ENCODE measurements around the gene JCAD. TPM values are rescaled to one million over a fixed set of nuclear protein-coding genes. Genes with fewer than 3 reads are reported as not detected.

The JCAD gene
- total and polyA plus RNA-seq, 7 donors = 4.3 to 22.5 (median 10.9) TPM

DNA sequence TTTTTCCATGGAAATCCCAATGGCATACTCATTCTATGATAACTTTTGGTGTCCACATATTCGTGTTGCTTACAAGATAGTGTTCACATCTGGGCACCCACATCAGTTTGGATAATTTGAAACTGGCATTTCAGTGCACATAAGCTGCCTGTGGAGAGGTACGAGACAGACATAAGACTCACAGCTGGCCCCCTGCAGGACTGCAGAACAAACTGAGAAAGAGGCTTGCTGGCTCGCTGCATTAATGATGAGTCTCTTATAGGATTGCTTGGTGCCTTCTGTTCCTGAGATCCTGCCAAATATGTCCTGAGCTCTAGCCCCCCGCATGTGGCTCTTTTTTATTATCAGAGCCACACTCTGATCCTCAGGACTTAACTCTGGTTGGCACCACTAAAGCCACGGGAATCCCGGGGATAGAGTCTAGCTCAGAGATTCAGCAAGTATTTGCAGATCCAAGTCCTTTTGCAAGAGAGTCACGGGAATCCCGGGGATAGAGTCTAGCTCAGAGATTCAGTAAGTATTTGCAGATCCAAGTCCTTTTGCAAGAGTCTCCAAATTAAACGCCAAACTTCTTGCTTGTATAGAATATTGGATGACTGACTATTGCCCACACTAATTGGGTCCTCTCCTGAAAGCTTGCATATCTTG lies 34.0 kb upstream of the JCAD start:
- H3K4me3 ChIP-seq = no peak overlapping the region
- DNase-seq (no peak), ATAC-seq (no peak)
- H3K27ac ChIP-seq = no peak overlapping the region
- H3K9me3 ChIP-seq = no peaks in the 10 kb centered on the region
- 67 to 72% (median 71%) methylated on average over 9 of the region's 9 CpGs for WGBS, 3 donors
- intact Hi-C loops (cut with DNase I) = no loop called here
- no peaks in the 10 kb centered on the region for H3K4me1 ChIP-seq
- no peaks in the 10 kb centered on the region for H3K27me3 ChIP-seq (ENCODE audit: insufficient read depth in 3 of 3, low read length in 2 of 3)
- H3K36me3 ChIP-seq (ENCODE audit: insufficient read depth in 1 of 2, low read depth in 1 of 2) = no peaks in the 10 kb centered on the region
- TF ChIP-seq, protein P1, sequence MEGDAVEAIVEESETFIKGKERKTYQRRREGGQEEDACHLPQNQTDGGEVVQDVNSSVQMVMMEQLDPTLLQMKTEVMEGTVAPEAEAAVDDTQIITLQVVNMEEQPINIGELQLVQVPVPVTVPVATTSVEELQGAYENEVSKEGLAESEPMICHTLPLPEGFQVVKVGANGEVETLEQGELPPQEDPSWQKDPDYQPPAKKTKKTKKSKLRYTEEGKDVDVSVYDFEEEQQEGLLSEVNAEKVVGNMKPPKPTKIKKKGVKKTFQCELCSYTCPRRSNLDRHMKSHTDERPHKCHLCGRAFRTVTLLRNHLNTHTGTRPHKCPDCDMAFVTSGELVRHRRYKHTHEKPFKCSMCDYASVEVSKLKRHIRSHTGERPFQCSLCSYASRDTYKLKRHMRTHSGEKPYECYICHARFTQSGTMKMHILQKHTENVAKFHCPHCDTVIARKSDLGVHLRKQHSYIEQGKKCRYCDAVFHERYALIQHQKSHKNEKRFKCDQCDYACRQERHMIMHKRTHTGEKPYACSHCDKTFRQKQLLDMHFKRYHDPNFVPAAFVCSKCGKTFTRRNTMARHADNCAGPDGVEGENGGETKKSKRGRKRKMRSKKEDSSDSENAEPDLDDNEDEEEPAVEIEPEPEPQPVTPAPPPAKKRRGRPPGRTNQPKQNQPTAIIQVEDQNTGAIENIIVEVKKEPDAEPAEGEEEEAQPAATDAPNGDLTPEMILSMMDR (IDR thresholded peaks at IDR 0.05) = no peak

DNA sequence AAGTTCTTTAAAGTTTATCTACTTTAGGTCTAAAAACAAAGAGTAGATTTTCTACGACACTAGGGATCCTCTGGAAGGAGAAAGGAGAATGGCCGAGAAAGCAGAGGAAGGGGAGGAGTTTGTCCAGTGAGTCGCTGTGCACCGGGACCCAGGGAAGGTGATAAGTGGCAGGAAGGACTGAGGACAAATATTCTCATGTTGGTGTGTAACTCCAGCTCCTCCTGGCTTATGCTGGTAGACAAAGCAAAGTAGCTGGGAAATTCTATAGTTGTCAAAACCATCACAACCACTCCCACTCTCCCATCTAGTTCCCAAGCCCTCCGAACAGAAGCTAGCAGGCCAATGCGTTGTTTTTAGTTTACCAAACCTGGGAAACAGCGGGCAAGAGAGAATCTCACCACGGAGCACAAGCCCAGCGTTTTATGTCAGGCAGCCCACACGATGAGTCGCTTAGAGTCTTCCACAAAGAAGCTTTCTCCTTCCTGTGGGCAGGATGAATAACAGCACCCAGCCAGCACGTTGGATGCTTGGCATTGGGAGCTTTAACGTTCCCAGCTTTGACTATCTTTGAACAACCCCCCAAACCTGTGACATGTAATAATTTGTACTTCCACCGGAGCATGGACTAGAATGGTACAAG lies 32.9 kb upstream of the JCAD start:
- Histone ChIP-seq H3K27me3 (ENCODE audit: insufficient read depth in 3 of 3, low read length in 2 of 3) (no peaks in the 10 kb centered on the region), H3K9me3 (no peaks in the 10 kb centered on the region), H3K27ac (no peak overlapping the region), H3K4me3 (no peak overlapping the region), H3K36me3 (ENCODE audit: insufficient read depth in 1 of 2, low read depth in 1 of 2) (no peaks in the 10 kb centered on the region), H3K4me1 (no peaks in the 10 kb centered on the region)
- 73 to 79% (median 78%) methylated on average over 14 of the region's 14 CpGs for WGBS, 3 donors
- TF ChIP-seq, protein P1 (IDR thresholded peaks at IDR 0.05) = no peak
- intact Hi-C loops (cut with DNase I) = no loop called here
- DNase-seq (no peak), ATAC-seq (no peak)

DNA sequence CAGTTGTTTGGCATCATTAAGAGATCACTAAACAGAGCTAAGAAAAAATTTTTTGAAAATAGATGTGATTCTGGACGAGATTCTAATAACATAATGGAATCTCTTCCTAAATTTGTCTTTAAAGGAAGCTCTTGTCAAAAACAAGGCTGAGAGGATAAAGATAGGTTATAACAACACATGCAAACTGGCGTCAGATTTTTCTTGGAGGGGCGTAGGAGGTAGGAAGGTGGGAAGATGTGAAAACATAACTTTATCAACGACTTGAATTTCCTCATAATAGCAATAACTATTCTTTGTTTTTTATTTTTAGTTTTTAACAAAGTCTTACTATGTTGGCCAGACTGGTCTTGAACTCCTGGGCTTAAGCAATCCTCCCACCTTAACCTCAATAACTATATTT lies 31.8 kb upstream of the JCAD start:
- ATAC-seq (no peak), DNase-seq (no peak)
- H3K27ac ChIP-seq = no peak overlapping the region
- H3K27me3 ChIP-seq (ENCODE audit: insufficient read depth in 3 of 3, low read length in 2 of 3) = no peaks in the 10 kb centered on the region
- H3K36me3 ChIP-seq (ENCODE audit: insufficient read depth in 1 of 2, low read depth in 1 of 2) = no peaks in the 10 kb centered on the region
- H3K9me3 ChIP-seq = no peaks in the 10 kb centered on the region
- no peak overlapping the region for H3K4me3 ChIP-seq
- no peaks in the 10 kb centered on the region for H3K4me1 ChIP-seq
- TF ChIP-seq, protein P1 (IDR thresholded peaks at IDR 0.05) = no peak
- WGBS, 3 donors = 89 to 93% (median 91%) methylated on average over 4 of the region's 4 CpGs
- intact Hi-C loops (cut with DNase I) = no loop called here

GRCh38 chr10:30088178-30088577 lies 28.8 kb upstream of the JCAD start:
- Histone ChIP-seq H3K4me1 (no peaks in the 10 kb centered on the region), H3K4me3 (no peak overlapping the region), H3K9me3 (no peaks in the 10 kb centered on the region), H3K27ac (no peak overlapping the region), H3K36me3 (ENCODE audit: insufficient read depth in 1 of 2, low read depth in 1 of 2) (no peaks in the 10 kb centered on the region), H3K27me3 (ENCODE audit: insufficient read depth in 3 of 3, low read length in 2 of 3) (no peaks in the 10 kb centered on the region)
- 77 to 85% (median 81%) methylated on average over 3 of the region's 3 CpGs for WGBS, 3 donors
- ATAC-seq (no peak), DNase-seq (no peak)
- intact Hi-C loops (cut with DNase I) = no loop called here
- TF ChIP-seq, protein P1 (IDR thresholded peaks at IDR 0.05) = no peak
